Epidermal melanocyte (primary cell): ENCODE measurements around the gene ITPRIPL2.

Experiments
- DNase-seq: peaks from one replicate; pipeline ENCODE4 v3.0.0; 2011; ENCODE audit warnings: low spot score; ENCODE audit not compliant: insufficient read length

The ITPRIPL2 gene

GRCh38 chr16:19093631-19094541 lies 19.9 kb upstream of the ITPRIPL2 start:
- DNase-seq = no peak

- no peak for DNase-seq
These were observed 19.0 kb upstream of the ITPRIPL2 start for GRCh38 chr16:19094542-19095365.

- DNase-seq = no peak
These were observed 18.1 kb upstream of the ITPRIPL2 start for GRCh38 chr16:19095654-19096053.

GRCh38 chr16:19098173-19098572 lies 15.6 kb upstream of the ITPRIPL2 start:
- DNase-seq = no peak

GRCh38 chr16:19102187-19102872 lies 11.4 kb upstream of the ITPRIPL2 start:
- DNase-seq = no peak

- no peak for DNase-seq
These were observed 9.2 kb upstream of the ITPRIPL2 start for GRCh38 chr16:19104607-19105006.

- no peak for DNase-seq
These were observed 8.6 kb upstream of the ITPRIPL2 start for GRCh38 chr16:19105131-19105530.

- no peak for DNase-seq
These were observed 7.7 kb upstream of the ITPRIPL2 start for GRCh38 chr16:19105891-19106624.

- no peak for DNase-seq
These were observed 7.1 kb upstream of the ITPRIPL2 start for GRCh38 chr16:19106625-19107020.

- DNase-seq = no peak
These were observed 5.1 kb upstream of the ITPRIPL2 start for GRCh38 chr16:19108409-19109287.

- DNase-seq = no peak
These were observed 4.5 kb upstream of the ITPRIPL2 start for GRCh38 chr16:19109288-19109664.

GRCh38 chr16:19110537-19111360 lies 3.0 kb upstream of the ITPRIPL2 start:
- no peak for DNase-seq

- DNase-seq = no peak
These were observed 1.7 kb upstream of the ITPRIPL2 start for GRCh38 chr16:19112099-19112407.

- DNase-seq = peak; percentile 37
These were observed 789 bp downstream of the ITPRIPL2 start for GRCh38 chr16:19114359-19115147.

GRCh38 chr16:19115148-19116021 lies 1.6 kb downstream of the ITPRIPL2 start:
- DNase-seq = no peak

- no peak for DNase-seq
These were observed 3.1 kb downstream of the ITPRIPL2 start for GRCh38 chr16:19116711-19117449.

GRCh38 chr16:19118938-19119431 lies 5.2 kb downstream of the ITPRIPL2 start:
- DNase-seq = peak; percentile 79
